ENCODE results near the gene PIEZO1. TPM values are rescaled to one million over a fixed set of nuclear protein-coding genes. Genes with fewer than 3 reads are reported as not detected.

PIEZO1 gene
- total RNA-seq, 1 donor from 2014 or later: 17.8 TPM

DNA sequence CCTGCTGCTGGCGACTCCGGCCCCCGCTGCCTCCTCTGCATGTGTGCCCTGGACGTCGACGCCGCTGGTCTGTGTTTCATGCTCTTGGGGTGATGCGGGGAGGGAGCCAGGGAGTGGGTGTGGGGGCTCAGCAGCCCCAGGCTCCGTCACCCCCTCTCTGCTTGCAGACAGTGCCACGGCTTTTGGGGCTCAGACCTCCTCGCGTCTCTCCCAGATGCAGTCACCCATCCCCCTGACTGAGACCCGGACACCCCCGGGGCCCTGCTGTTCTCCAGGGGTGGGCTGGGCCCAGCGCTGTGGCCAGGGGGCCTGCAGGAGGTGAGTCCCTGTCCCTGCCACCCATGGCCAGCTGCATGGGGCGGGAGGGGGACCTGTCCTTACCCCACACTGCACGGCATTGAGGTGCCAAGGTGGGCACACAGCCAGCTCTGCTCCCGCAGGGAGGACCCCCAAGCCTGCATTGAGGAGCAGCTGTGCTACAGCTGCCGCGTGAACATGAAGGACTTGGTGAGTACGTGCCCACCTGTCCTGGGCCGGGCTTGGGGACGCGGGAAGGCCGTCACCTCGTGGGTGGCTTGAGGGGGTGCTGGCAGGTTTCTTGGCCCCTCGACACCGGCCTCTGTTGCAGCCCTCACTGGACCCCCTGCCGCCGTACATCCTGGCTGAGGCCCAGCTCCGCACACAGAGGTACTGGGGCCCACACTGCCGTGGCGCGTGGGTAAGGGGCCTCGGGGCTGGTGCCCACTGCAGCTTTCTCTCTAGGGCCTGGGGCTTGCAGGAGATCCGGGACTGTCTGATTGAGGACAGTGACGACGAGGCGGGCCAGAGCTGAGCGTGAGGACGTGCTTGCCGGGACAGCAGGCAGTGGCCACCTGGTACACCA lies 70.4 kb downstream of the PIEZO1 start:
- H3K27ac Mint-ChIP-seq (ENCODE audit: unreplicated experiment): no peak overlapping the region
- no peaks in the 10 kb centered on the region for H3K27me3 Mint-ChIP-seq (ENCODE audit: low read depth)
- peaks cover 2% of the 10 kb centered on the region for H3K36me3 Mint-ChIP-seq (ENCODE audit: low read depth)
- TF ChIP-seq, protein P1, sequence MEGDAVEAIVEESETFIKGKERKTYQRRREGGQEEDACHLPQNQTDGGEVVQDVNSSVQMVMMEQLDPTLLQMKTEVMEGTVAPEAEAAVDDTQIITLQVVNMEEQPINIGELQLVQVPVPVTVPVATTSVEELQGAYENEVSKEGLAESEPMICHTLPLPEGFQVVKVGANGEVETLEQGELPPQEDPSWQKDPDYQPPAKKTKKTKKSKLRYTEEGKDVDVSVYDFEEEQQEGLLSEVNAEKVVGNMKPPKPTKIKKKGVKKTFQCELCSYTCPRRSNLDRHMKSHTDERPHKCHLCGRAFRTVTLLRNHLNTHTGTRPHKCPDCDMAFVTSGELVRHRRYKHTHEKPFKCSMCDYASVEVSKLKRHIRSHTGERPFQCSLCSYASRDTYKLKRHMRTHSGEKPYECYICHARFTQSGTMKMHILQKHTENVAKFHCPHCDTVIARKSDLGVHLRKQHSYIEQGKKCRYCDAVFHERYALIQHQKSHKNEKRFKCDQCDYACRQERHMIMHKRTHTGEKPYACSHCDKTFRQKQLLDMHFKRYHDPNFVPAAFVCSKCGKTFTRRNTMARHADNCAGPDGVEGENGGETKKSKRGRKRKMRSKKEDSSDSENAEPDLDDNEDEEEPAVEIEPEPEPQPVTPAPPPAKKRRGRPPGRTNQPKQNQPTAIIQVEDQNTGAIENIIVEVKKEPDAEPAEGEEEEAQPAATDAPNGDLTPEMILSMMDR (conservative IDR thresholded peaks at IDR 0.05): no peak
- no peak for DNase-seq (ENCODE audit: low read depth, low spot score)
- H3K9me3 Mint-ChIP-seq: no peaks in the 10 kb centered on the region
- H3K4me3 Mint-ChIP-seq: no peak overlapping the region
- no peaks in the 10 kb centered on the region for H3K4me1 Mint-ChIP-seq

GRCh38 chr16:88713568-88714419 lies 71.2 kb downstream of the PIEZO1 start:
- Mint-ChIP-seq H3K36me3 (ENCODE audit: low read depth) (peaks cover 2% of the 10 kb centered on the region), H3K4me1 (no peaks in the 10 kb centered on the region), H3K4me3 (no peak overlapping the region), H3K27me3 (ENCODE audit: low read depth) (no peaks in the 10 kb centered on the region), H3K9me3 (no peaks in the 10 kb centered on the region), H3K27ac (ENCODE audit: unreplicated experiment) (no peak overlapping the region)
- no peak for DNase-seq (ENCODE audit: low read depth, low spot score)
- TF ChIP-seq, protein P1 (conservative IDR thresholded peaks at IDR 0.05): no peak

DNA sequence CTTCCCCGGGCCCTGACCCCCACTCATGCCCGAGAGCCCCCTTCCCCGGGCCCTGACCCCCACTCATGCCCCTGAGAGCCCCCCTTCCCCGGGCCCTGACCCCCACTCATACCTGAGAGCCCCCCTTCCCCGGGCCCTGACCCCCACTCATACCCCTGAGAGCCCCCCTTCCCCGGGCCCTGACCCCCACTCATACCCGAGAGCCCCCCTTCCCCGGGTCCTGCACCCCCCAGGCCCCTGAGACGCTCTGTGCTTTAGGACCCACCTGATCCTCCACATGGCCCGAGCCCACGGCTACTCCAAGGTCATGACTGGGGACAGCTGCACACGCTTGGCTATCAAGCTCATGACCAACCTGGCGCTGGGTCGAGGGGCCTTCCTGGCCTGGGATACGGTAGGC lies 72.0 kb downstream of the PIEZO1 start:
- Mint-ChIP-seq H3K4me3 (no peak overlapping the region), H3K27me3 (ENCODE audit: low read depth) (no peaks in the 10 kb centered on the region), H3K4me1 (no peaks in the 10 kb centered on the region), H3K36me3 (ENCODE audit: low read depth) (peaks cover 2% of the 10 kb centered on the region), H3K27ac (ENCODE audit: unreplicated experiment) (no peak overlapping the region), H3K9me3 (no peaks in the 10 kb centered on the region)
- DNase-seq (ENCODE audit: low read depth, low spot score): no peak
- TF ChIP-seq, protein P1 (conservative IDR thresholded peaks at IDR 0.05): no peak

DNA sequence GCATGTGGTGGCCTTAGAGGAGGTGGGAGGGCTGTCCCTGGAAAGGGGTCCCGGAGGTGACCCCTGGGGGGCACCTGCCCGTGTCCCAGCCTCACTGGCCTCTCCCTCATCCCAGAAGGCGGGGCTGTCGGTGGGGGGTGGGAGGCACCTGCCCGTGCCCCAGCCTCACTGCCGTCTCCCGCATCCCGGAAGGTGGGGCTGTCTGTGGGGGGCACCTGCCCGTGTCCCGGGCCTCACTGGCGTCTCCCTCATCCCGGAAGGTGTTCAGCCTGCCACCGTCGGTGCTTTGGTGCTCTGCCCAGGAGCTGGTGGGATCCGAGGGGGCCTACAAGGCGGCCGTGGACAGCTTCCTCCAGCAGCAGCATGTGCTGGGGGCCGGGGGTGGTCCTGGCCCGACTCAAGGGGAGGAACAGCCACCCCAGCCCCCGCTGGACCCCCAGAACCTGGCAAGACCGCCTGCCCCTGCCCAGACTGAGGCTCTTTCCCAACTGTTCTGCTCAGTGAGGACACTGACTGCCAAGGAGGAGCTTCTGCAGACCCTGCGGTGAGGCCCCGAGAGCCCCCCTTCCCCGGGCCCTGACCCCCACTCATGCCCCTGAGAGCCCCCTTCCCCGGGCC lies 72.5 kb downstream of the PIEZO1 start:
- no peak for DNase-seq (ENCODE audit: low read depth, low spot score)
- H3K4me3 Mint-ChIP-seq: no peak overlapping the region
- H3K27ac Mint-ChIP-seq (ENCODE audit: unreplicated experiment): no peak overlapping the region
- H3K27me3 Mint-ChIP-seq (ENCODE audit: low read depth): no peaks in the 10 kb centered on the region
- TF ChIP-seq, protein P1 (conservative IDR thresholded peaks at IDR 0.05): no peak
- H3K36me3 Mint-ChIP-seq (ENCODE audit: low read depth): peaks cover 2% of the 10 kb centered on the region
- peaks cover 1% of the 10 kb centered on the region for H3K4me1 Mint-ChIP-seq
- H3K9me3 Mint-ChIP-seq: no peaks in the 10 kb centered on the region

DNA sequence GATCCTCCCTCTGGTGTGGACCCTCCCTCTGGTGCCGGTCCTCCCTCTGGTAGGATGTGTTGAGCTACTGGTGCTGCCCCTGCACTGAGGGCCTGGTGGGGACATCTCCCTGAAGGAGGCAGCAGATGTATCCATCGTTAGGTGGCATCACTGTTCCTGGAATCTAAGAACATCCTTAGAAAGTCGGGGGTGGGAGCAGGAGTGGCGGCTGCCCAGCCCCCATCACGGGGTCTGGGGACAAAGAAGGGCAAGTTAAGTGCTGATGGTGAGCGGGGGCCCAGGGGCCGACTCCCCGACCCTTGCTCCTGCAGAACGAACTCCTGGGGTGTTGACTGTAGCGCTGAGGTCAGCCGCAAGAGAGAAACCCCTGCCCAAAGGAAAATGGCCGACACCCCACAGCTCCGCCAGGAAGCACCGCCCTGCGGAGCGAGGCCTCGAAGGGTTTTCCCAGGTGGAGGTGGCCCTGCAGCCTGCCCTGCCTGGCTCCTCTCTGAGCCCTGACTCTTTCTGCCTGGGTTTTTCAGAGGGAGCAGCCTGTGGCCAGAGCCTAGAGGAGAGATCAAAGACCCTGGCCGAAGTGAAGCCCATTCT lies 73.2 kb downstream of the PIEZO1 start:
- no peak overlapping the region for H3K4me3 Mint-ChIP-seq
- no peak for DNase-seq (ENCODE audit: low read depth, low spot score)
- no peaks in the 10 kb centered on the region for H3K36me3 Mint-ChIP-seq (ENCODE audit: low read depth)
- TF ChIP-seq, protein P1 (conservative IDR thresholded peaks at IDR 0.05): no peak
- H3K27ac Mint-ChIP-seq (ENCODE audit: unreplicated experiment): no peak overlapping the region
- no peaks in the 10 kb centered on the region for H3K27me3 Mint-ChIP-seq (ENCODE audit: low read depth)
- peaks cover 7% of the 10 kb centered on the region for H3K4me1 Mint-ChIP-seq
- no peaks in the 10 kb centered on the region for H3K9me3 Mint-ChIP-seq

Measured in neural crest cell (in vitro differentiated cells).